HG03060 (cell line): ENCODE data around the gene PLCB1.
"Not testable (repeated sequence)": the region's sequence is repeated elsewhere in the genome, so short reads cannot be mapped to it uniquely, and the experiment has no call there.

Experiments used
- ATAC-seq: cut with Tn5 transposase; IDR thresholded peaks from one replicate; pipeline ENCODE4 v1.9.1; 2021; ENCODE audit warnings: low read depth, moderate number of reproducible peaks; ENCODE audit not compliant: unreplicated experiment

The PLCB1 gene

DNA sequence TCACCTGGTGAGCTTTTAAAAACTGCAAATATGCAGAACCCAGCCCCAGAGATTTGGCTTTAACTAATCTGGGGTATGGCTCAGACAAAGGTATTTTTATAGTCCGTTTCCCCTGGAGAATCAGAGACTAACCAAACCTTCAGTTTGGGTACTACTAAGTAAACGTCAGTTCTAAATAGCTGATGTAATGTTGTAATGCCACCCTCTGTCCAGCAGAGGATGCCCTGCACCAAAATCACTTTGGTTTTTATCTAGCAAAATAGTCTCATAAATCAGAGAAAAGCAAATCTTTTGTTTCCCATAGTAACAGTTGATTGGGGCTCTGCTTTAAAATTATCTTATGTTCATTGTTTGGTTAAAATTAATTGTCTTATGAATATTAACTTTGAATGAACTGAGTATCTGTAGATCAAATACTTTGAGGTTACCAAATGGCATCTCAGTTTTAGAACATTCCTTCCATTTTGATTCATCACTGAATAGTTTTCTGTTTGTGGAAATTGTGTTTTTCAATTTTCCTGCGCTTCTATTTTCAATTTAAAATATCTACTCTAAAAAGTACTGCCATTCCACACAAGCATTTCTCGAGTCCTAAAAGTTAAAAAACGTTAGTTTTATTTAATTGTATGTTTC is 658.5 kb downstream of the PLCB1 start:
- peak; percentile 69 for ATAC-seq

DNA sequence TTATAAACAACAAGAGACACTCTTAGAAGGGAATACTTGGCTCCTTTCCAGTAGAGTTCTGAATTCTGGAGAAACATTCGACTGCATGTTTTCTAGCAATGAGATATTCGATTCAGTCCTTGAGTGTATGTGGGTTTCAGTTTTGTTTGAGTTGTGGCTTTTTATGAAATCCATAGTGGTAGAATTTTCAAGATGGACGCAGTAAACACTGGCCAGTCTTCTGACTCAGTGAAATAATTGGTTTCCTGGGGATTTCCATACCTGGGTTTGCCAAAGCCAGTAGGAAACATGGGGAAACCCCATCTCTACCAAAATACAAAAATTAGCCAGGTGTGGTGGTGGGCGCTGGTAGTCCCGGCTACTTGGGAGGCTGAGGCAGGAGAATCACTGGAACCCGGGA is 663.3 kb downstream of the PLCB1 start:
- no peak for ATAC-seq

DNA sequence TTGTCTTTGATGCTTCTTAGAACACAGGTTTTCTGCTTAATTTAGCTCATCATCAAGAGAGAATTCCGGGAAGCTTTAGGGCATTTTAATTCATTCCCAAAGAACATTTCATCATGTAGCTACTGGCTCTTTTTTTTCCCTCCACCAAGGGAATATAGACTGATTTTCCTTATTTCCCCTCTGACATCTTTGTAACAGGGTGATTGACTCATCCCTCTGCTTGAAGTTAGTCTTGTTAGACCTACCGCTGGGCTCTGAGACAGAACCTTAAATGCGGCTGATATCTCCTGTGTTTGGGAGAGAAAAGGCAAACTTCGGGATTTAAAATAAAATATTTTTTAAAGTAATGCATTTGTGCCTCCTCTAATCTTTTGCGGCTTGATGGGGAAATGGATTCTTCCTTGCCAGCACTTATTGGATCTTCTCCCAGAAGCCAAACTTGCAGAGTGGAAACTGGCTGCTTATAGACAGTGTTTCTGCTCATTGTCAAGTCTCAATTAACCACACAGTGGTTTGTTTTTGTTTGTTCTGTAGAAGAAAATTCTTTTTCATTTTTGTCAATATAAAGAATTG is 664.1 kb downstream of the PLCB1 start:
- no peak for ATAC-seq

DNA sequence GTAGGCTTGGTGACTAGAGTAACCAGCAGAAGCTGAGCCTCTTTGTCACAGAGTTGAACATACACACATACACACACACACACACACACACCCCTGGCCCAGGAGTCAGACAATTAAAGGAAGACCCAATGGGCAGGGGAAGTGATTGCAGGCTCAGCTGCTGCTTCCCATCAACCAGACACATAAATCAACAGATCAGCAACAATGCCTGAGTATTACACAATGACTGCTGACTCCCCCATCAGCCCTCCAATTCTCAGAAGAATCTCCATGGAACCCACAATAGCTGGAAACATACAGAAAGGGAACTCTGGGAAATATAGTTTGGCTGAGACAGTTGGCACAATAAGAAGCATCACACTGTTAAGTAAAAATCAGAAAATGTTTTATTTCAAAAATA is 666.4 kb downstream of the PLCB1 start:
- no peak for ATAC-seq

DNA sequence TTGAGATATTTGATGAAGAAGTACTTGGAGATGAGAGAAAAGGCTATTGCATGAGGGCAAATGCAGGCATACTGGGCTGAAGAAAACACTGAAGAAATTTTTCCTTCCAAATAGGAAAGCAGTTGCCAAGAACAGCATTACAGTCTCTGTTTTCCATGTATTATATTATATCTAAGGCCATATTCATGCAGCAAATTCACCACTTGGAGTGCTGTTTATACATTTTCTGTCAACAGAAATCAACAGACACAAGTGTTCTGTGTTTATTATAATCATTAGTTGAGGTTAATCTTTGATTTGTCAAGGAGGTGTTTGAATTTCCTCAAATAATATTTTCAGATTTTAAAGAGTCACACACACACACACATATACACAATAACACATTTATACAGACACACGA is 668.0 kb downstream of the PLCB1 start:
- no peak for ATAC-seq

DNA sequence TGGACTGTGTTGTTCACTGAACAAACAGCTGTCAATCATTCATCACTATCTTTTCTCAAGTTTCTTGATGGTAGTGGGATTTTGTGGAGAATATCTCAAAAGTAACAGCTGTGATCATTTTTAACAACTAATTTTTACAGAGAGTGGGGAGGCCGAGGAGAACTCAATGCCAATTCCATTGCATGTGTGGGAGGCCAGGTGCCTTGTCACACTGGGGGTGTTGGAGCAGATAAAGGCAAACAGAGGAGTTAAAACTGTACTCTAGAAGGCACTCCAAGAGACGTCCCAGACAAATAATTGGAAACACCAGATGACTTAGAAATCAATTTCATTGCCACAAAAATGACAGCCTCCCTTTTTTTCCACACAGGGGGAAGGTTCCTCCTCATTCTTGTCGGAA is 669.6 kb downstream of the PLCB1 start:
- no peak for ATAC-seq

DNA sequence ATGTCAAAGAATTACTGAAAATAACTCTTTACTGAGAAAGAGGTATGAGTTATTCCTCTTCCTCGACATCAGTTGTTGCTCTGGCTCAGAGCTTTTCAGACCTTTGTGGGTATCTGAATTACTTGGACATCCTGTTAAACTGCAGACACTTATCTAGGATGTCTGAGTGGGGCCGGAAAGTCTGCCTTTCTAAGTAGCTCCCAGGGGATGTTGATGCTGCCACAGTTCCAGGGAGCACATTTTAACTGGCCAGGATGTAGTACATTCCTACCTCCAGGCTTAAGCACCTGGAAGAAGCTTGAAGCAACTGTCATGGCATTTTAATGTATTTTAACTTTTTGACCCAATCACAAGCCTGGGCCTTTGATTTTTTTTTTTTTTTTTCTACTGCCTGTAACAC is 671.0 kb downstream of the PLCB1 start:
- no peak for ATAC-seq

DNA sequence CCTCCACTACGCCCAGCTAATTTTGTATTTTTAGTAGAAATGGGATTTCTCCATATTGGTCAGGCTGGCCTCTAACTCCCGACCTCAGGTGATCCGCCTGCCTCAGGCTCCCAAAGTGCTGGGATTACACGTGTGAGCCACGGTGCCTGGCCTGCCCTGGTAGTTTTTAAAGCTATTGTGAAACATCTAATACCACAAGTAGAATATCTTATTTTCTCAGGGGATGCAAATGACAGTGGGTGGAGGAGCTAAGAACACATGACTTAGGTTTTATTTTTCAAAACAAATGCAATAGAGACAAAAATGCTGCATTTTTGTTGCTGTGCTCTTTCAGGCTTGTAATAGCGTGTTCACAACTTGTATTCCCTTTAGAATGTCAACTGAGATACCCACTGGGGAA is 671.9 kb downstream of the PLCB1 start:
- ATAC-seq, result no peak

DNA sequence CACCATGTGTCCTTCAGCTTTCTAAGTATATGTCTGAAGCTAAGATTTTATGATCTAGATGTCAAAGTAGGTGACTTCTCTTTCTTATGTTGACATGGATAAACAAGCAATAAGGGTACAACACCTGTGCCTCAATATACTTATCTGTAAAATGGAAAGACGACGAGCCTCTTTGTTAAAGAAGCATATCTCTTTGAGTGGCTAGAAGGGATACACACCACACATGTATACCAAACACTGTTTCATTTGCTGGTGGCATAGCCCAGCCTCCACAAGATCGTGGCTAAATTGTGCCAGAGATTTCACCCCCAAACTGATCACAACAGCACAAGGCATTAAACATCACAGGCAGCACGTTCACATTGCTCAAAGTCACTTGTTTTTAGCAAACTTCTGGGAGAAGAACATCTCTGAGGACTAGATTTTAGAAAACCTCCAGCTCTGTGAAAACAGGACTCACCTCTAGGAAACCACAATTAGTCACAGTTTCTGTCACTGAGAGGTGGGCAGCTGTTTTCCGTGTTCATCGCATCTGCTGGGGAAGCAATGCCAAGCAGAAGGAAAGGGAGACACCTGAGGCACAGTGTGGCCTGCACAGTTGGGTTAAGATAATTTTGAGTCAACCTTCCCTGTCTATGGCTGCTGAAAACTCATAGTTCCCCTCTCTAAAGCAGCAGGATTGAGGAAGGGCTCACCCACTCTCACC is 673.8 kb downstream of the PLCB1 start:
- no peak for ATAC-seq

DNA sequence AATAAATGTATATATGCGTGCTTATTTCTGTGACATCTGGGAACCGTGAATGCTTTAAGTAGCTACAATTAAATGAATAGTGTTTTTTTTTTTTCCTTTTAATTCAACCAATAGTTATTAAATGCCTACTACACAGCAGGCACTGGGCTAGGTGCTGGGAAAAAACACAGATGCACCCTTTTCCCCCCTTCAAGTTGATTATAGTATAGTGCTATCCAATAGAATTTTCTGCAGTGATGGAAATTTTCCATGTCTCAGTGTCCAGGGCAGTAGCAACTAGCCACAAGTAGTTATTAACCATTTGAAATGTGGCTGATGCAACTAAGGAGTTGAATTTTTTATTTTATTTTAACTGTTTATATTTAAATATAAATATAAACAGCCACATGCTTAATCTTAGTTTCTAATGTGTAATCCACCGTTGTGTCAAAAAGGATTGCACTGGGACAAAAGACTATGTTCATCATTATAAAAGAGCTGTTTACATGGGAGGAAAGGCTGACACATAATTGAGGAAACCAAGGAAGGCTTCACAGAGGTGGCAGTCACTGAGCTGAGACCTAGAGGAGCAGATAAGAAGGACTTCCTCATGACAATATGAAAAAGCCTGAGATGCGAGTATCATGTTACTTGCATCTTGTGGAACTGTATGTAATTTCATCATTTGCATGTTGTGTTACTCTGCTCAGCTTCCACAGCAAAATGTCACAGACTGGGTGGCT is 675.6 kb downstream of the PLCB1 start:
- ATAC-seq, result no peak

DNA sequence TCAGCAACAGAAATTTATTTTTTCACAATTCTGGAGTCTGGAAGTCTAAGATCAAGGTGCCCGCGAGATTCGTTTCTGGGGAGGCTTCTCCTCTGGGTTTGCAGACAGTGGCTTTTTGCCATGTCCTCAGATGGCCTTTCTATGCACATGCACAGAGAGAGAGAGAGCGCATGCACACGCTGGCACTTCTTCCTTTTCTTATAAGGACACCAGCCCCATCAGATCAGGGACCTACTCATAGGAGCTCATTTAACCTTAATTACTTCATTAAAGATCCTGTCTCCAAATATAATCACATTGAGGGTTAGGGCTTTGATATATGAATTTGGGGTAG is 676.1 kb downstream of the PLCB1 start:
- no peak for ATAC-seq

DNA sequence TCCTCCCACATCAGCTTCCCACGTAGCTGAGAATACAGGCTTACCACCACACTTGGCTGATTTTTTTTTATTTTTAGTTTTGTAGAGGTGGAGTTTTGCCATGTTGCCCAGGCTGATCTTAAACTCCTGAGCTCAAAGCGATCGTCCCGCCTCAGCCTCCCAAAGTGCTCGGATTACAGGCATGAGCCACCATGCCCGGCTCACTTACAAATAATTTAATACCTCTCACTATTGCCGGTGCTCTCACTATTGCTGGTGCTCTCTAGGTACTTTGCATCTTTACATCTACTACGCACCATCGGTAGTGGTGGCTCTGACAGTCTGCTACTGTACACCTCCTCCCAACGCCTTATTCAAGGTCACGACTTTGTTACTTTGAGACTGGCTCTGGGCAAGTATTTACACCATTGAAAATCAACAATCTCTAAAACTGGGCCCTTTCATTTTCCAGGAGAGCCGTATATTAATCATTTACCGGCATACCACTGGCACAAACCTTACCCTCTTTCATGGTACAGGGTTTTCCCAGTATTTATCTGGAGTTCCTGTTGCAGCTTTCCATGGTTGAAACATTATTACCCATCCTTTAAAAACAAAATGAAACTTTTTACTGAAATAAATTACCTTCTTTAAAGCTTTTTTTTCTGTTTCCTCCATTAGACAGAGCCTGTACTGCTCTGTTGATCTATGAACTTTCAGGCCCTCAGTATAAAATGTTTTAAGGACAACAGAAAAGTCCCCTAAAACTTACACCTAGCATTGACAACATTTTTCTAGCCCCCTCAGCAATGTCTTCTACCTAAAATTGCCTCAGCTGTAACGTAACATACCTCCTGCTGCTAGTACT is 677.3 kb downstream of the PLCB1 start:
- no peak for ATAC-seq

DNA sequence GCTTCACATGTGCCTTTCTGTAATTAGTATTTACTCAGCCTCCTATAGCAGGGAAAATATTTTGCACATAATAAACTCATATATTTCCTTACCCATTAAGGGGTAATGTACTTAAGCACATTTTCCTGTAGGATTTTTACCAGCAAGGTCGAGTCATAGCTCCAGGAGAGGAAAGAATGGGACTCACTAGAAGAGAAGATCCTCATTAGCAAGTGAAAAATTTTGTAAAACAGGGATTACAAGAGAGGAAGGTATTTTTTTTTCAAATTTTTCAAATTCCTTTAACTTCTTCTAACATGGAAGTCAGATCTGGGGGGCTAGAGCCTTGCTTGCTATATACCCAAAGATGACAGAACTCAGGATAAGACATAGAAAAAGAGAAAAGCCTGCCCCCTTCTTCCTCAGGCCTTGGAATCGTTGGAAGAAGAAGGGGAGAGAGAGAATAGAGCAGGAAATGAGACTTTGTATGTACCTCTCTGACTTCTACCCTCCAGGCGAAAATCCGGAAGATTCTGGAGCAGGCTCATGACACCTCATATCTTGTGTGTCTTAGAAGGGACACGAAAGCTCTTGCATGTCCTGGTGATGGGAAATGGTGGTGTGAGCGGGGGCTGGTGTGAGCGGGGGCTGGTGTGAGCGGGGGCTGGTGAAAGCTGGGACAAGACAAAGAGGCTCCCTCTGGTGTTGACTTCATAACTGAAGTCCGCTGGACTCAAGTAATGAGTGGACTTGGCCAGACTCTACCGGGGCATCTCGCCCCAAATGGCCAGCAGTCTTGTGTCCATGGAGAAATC is 679.9 kb downstream of the PLCB1 start:
- ATAC-seq, result no peak

DNA sequence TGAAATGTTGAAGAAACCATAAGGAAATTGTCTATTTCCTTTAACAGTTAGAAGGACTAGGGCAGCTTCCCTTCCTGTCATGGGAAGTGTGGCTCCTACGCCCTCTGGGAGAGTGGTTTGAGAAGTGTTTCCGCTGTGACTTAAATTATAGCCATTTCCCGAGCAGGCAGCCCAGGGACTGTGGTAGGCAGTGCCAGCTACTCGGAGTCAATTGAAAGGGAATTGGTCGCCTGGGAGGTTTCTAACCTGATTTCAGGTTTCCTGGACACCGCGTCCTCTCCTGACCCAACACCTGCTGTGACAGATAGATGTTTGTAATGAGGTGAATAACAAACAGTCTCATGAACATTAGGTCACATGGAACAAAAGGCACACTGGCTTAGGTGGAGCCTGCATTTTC is 680.8 kb downstream of the PLCB1 start:
- no peak for ATAC-seq

DNA sequence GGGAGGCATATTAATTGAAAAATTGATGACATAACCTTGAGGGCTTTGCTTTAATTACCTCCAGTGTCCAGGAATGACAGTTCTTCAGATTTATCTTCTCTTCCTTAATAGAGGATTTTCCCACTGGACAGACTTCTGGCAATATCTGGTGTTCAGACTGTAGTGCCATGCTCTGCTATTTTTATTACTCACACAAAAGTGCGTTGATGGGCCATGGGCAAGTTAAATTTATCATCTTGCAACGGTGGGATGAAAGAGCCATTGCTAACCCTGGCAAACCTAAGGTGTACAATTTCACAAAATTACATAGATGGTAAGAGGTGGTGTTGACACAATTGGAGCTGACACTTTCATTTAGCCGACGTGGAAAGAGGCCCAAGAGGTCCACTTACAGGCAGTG is 683.1 kb downstream of the PLCB1 start:
- no peak for ATAC-seq

DNA sequence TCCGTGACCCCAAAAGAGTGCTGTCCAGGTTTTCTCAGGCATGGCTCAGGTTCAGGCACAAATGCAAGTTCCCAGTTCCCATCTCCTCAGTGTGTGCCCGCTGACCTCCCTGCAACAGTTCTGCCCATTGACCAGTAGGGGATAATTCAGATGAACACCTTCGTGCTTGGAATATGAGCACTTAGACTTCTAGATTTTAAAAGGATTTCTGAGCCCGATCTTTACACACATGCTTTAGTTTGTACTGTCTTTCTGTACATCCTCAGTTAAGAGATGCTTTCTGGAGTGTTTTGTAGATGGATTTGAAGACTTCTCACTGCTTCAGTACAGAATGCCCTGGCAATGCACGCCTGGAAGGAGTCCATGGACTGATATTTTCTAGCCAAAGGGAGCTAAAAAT is 697.2 kb downstream of the PLCB1 start:
- no peak for ATAC-seq

DNA sequence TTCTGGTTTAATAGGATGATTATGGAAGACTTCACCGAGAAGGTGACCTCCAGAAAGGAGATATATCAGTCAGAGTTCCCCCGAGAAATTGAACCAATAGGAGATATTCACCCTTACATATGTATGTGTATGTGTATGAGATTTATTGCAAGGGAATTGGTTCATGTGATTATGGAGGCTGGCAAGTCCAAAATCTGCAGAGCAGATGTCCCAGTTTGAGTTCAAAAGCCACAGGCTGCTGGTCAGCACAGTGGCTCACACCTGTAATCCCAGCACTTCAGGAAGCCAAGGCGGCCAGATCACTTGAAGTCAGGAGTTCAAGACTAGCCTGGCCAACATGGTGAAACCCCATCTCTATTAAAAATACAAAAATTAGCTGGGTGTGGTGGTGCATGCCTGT is 702.2 kb downstream of the PLCB1 start:
- ATAC-seq, result not testable (repeated sequence)

DNA sequence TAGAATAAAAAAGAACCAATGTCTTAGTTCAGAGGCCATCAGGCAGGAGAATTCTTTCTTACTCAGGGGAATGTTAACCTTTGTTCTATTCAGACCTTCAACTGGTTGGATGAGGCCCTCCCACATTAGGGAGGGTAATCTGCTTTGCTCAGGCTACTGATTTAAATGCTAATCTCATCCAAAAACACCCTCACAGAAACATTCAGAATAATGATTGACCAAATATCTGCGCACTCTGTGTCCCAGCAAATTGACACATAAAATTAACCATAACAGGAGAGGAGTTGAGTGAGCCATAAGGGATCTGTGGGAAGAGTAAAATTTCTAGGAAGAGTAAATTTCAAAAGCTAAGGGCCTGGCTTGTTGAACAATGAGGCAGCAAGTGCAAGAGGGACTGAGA is 702.8 kb downstream of the PLCB1 start:
- ATAC-seq, result no peak

DNA sequence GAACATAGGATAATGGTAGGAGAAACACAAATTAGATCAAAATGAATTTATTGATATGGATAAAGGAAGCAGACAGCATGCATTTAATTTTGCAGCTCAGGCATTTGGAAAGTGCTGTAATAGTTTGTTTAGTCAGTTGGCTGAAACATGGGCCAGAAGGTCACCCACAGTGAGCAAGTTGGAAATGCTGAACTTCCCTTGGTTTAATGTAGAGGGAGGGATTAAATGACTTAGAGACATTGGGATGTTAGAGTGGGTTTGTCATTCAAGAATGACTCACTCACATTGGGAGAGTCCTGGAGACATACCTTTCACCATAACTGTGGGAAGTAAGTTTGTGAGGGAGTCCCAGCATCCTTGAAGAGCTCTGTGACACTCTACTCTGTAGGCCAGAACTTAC is 705.3 kb downstream of the PLCB1 start:
- no peak for ATAC-seq

DNA sequence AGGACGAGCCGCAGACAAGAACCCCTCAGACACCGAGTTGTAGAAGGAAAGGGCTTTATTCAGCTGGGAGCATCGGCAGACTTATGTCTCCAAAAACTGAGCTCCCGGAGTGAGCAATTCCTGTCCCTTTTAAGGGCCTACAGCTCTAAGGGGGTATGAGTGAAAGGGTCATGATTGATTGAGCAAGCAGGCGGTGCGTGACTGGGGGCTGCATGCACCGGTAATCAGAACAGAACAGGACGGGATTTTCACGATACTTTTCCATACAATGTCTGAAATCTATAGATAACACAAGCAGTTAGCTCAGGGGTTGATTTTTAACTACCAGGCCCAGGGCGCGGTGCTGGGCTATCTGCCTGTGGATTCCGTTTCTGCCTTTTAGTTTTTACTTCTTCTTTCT is 710.5 kb downstream of the PLCB1 start:
- no peak for ATAC-seq
